Esophagus squamous epithelium (tissue), 5 donors: ENCODE data around the gene TTC4. TPM values are rescaled to one million over a fixed set of nuclear protein-coding genes. Genes with fewer than 3 reads are reported as not detected.
A peak's percentile ranks its signal among the peaks of the same experiment; 100 is the strongest.

Experiments
- DNase-seq: peaks from one replicate; lab custom pipeline; 2025; lab: John Stamatoyannopoulos, UW
- H3K27ac ChIP-seq, 4 donors: fragments of 200-600 bp; sonication (generic); one replicate each; pipeline ENCODE4 v1.5.1; 2016 to 2019; ENCODE audit warnings: mild to moderate bottlenecking in 1 of 4
- H3K27me3 ChIP-seq, 4 donors: fragments of 200-600 bp; sonication (generic); 1 replicate in 3 of 4; 2 replicates in 1 of 4; pipeline versions ENCODE4 v1.5.1 to v1.6.0; 2017 to 2021; ENCODE audit warnings: antibody characterized with exemption in 1 of 4
- H3K36me3 ChIP-seq, 3 donors: fragments of 200-600 bp; sonication (generic); one replicate each; pipeline ENCODE4 v1.5.1; 2016 to 2019
- H3K4me1 ChIP-seq, 3 donors: fragments of 200-600 bp; sonication (generic); one replicate each; pipeline ENCODE4 v1.5.1; 2017 to 2019
- H3K4me3 ChIP-seq, 4 donors: fragments of 200-600 bp; sonication (generic); 1 replicate in 3 of 4; 2 replicates in 1 of 4; pipeline ENCODE4 v1.5.1; 2016 to 2019; ENCODE audit warnings: mild to moderate bottlenecking in 2 of 4, moderate library complexity in 1 of 4
- H3K9me3 ChIP-seq, 3 donors: fragments of 200-600 bp; sonication (generic); one replicate each; pipeline ENCODE4 v1.5.1; 2016 to 2019
- POLR2A ChIP-seq, 4 donors: fragments of 450-650 bp; IDR thresholded peaks; one replicate each; pipeline ENCODE4 v1.6.1; 2017; ENCODE audit warnings: antibody characterized with exemption in 4 of 4, mild to moderate bottlenecking in 4 of 4, moderate library complexity in 3 of 4
- WGBS, 2 donors: methylation state at CpG; one replicate each; pipeline ENCODE4 v1.1.5; 2018; 5-methylcytosine and 5-hydroxymethylcytosine counted together
- intact Hi-C: fragments of 100-400 bp; cut with DNase I; formaldehyde crosslinking; loops from one replicate; pipeline ENCODE4 v1.15.0; 2022
- total RNA-seq, 4 donors: library from RNA; depleted of rRNA; stranded (reverse); fragments of >200 nt; gene quantifications; one replicate each; pipeline ENCODE4 v1.1.0, GENCODE V29; 2016
- TF ChIP-seq, protein P1 (sequence below), 6 experiments: fragments of 450-650 bp in 4 of 6; fragments of 200-600 bp in 2 of 6; sonication (generic) in 2 of 6; IDR thresholded peaks; one replicate each; pipeline ENCODE4 v1.5.1; 2016 to 2019; ENCODE audit warnings: antibody characterized with exemption in 6 of 6, mild to moderate bottlenecking in 4 of 6, moderate library complexity in 4 of 6
- donor health status: DM: yes; HTN: yes; CAD: no.

The TTC4 gene
- total RNA-seq, 4 donors from 2014 or later = 18.0 to 25.2 (median 21.9) TPM

DNA sequence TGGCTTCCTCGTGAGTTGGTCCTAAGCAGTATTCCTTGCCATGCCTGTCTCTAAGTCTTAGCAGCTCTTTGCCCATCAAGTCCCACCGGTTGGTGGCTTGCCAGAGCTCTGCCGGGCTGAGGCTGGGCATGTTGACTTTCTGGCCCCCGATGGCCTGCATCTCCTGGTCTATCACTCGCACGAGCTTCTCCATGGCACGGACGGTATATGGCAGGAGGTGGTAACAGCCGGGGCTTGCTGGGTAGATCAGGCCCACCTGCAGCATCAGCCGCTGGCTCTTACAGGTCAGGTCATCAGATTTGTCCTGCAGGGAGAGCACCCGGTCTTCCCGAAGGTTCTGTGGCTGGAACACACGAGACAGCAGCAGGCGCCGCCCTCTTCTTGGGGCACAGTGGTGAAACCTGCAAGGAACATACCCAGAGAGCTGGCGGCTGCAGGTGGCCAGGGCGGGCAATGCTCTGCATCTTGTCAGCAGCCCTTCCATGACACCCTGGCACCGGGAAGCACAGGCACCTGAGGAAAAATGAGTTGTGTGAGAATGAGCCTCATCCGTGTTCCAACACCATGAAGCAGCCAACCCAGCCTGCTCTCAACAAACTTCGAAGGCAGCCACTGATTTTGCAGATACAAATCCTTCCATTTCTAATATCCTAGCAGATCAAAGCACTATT is 43.2 kb downstream of the TTC4 start:
- 92 to 97% methylated on average over 6 to 11 of the region's 20 CpGs for WGBS, 2 donors

DNA sequence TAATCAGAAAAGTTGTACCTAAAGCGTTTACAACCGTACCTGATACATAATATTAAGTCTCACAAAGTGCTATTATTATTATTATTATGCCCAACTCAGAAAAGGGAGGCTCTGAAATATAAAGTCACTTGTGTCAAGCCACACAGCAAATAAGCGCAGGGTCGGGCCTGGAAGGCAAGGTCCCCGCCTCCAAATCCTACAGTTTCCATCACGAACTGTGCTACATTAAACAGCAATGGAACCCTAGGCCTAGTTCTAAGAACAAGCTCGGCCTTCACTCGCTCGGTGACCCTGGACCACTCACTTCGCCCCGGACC is 48.1 kb downstream of the TTC4 start:
- intact Hi-C loops = no loop called here
- Histone ChIP-seq H3K27me3 (no peaks in the 10 kb centered on the region), H3K4me3 (peak overlapping the region; percentile 72 to 90 (median 84)), H3K36me3 (peaks cover 0 to 3% (median 0%) of the 10 kb centered on the region in 3 donors), H3K9me3 (no peaks in the 10 kb centered on the region), H3K27ac (peak overlapping the region; percentile 80 to 87 (median 83)), H3K4me1 (peaks cover 4 to 17% (median 11%) of the 10 kb centered on the region in 3 donors)
- 1 to 4% methylated on average over 8 to 11 of the region's 11 CpGs for WGBS, 2 donors
- TF ChIP-seq, protein P1, sequence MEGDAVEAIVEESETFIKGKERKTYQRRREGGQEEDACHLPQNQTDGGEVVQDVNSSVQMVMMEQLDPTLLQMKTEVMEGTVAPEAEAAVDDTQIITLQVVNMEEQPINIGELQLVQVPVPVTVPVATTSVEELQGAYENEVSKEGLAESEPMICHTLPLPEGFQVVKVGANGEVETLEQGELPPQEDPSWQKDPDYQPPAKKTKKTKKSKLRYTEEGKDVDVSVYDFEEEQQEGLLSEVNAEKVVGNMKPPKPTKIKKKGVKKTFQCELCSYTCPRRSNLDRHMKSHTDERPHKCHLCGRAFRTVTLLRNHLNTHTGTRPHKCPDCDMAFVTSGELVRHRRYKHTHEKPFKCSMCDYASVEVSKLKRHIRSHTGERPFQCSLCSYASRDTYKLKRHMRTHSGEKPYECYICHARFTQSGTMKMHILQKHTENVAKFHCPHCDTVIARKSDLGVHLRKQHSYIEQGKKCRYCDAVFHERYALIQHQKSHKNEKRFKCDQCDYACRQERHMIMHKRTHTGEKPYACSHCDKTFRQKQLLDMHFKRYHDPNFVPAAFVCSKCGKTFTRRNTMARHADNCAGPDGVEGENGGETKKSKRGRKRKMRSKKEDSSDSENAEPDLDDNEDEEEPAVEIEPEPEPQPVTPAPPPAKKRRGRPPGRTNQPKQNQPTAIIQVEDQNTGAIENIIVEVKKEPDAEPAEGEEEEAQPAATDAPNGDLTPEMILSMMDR (IDR thresholded peaks at IDR 0.05) = no peak
- no peak for TF ChIP-seq POLR2A (IDR thresholded peaks at IDR 0.05)
- no peak for DNase-seq

More for the DNA sequence above, 43.2 kb downstream of the TTC4 start:
- H3K4me1 ChIP-seq = peaks cover 0 to 10% (median 5%) of the 10 kb centered on the region in 3 donors
- peaks cover 0 to 37% (median 4%) of the 10 kb centered on the region in 3 donors for H3K36me3 ChIP-seq
- intact Hi-C loops = no loop called here
- TF ChIP-seq, protein P1 (IDR thresholded peaks at IDR 0.05) = no peak
- TF ChIP-seq POLR2A (IDR thresholded peaks at IDR 0.05) = no peak
- no peak overlapping the region for H3K27ac ChIP-seq
- no peak overlapping the region for H3K4me3 ChIP-seq
- no peak for DNase-seq
- H3K27me3 ChIP-seq = no peaks in the 10 kb centered on the region
- H3K9me3 ChIP-seq = no peaks in the 10 kb centered on the region

DNA sequence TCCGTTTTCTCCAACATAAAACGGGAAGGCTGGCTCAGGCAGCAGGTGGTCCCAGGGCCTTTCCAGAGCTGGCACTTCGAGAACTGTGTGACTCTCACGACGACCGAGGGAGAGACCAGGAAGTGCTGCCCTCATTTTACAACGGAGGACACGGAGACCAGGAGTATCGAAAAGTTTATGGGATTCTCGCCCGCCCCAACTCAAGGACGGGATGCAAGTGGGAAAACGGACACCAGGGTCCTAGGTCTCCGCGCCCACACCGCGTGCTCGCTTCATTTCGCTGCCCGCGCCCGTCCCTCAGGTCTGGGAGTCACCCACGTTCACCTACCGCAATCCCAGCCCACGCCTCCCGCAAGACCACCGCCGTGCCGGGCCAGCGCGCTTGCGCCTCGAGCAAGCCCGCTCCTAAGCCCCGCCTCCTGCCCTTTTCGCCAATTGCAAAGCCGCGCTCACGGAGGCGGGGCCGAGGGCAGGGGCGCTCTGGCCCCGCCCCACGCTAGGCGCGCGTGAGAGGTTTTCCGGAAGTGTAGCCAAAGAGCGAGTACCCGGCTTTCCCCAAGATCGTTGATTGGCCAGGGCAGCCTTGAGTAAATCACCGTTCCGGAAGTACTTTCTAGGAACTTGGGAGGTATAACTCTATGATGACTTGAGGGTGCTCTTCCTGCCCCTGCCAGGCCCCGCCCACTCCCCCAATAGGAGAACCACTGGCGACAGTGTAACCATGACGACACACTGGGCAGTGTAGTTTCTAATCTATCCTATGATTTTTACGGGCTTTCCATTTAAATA is 48.7 kb downstream of the TTC4 start, which contains the start of gene PARS2:
PARS2 (minus strand) TSS at position 391 of the 789 bp plus-strand sequence. CDS start 5,362 bp downstream, outside the sequence.
- Histone ChIP-seq H3K36me3 (no peaks in the 10 kb centered on the region), H3K9me3 (no peaks in the 10 kb centered on the region), H3K27ac (peak within 1 kb of the TSS; percentile 80 to 87 (median 83)), H3K4me1 (peaks cover 4 to 17% (median 11%) of the 10 kb centered on the region in 3 donors), H3K4me3 (peak within 1 kb of the TSS; percentile 72 to 90 (median 84)), H3K27me3 (no peaks in the 10 kb centered on the region)
- TF ChIP-seq, protein P1 (IDR thresholded peaks at IDR 0.05) = peak in 1 of 6 experiments; percentile 12
- TF ChIP-seq POLR2A (IDR thresholded peaks at IDR 0.05) = peak in 3 of 4 donors; percentile 22 to 81 (median 73)
- WGBS, 2 donors = 0% methylated on average over 5 to 21 of the region's 57 CpGs
- DNase-seq = peak; percentile 89
- intact Hi-C loops = no loop called here

DNA sequence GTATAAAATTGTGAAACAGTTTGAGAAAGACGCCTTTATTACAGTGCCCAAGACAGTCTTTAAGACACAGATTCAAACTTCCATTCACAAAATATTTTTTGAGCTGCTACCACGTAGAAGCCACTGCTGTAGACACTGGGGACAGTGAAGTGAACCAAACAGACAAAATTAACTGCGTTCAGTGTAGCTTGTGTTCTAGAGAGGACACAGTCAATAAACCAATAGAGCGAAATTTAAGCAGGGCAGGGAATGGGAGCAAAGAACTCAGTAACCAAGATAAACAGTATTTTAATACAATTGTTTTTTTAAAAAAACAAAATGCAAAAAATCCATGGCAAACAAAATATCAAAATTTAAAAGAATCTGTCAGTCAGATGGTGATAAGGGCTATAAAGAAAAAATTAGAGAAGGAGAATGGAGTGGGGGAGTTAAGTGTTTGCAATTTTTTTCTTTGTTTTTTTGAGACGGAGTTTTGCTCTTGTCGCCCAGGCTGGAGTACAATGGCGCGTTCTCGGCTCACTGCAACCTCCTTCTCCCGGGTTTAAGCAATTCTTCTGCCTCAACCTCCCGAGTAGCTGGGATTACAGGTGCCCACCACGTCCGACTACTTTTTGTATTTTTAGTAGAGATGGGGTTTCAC is 49.4 kb downstream of the TTC4 start:
- Histone ChIP-seq H3K27ac (peak overlapping the region in 3 of 4 donors; percentile 36 to 69 (median 56)), H3K4me3 (peak overlapping the region; percentile 72 to 90 (median 84)), H3K36me3 (no peaks in the 10 kb centered on the region), H3K4me1 (peaks cover 4 to 17% (median 11%) of the 10 kb centered on the region in 3 donors), H3K27me3 (no peaks in the 10 kb centered on the region), H3K9me3 (no peaks in the 10 kb centered on the region)
- intact Hi-C loops = no loop called here
- TF ChIP-seq, protein P1 (IDR thresholded peaks at IDR 0.05) = no peak
- no peak for TF ChIP-seq POLR2A (IDR thresholded peaks at IDR 0.05)
- no peak for DNase-seq
- WGBS, 2 donors = 55 to 59% methylated on average over 13 of the region's 13 CpGs
